Measurements from ENCODE around the gene DNAJB6. TPM values are rescaled to one million over a fixed set of nuclear protein-coding genes. Genes with fewer than 3 reads are reported as not detected.

Gene DNAJB6
- total RNA-seq, 1 experiment from 2014 or later, result 201 TPM

DNA sequence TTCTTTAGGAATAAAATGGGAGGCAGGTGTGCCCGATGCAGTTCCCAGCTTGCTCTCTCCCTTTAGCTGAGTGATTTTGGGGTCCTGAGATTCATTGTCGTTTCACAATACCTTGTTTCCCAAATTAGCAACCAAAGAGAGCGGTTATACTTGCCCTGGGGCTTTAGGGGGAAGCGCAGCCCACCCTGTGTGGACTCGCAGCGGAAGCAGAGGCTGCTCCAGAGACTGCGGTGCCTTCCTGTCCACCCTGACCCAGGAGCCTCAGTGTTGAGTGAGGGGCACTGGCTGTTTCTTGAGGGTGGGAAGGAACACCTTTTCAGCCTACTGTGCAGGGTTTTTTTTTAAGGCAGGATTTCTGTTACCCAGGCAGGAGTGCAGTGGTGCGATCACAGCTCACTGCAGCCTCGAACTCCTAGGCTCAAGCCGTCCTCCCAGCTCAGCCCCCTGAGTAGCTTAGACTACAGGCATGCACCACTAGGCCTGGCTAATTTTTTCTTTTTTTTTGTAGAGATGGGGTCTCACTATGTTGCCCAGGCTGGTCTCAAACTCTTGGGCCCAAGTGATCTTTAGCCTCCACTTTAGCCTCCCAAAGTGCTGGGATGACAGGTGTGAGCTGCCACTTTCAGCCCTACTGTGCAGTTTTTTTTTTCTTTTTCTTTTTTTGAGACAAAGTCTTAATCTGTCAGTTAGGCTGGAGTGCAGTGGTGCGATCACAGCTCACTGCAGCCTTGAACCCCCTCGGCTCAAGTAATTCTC lies 67.0 kb downstream of the DNAJB6 start:
- ATAC-seq (no peak), DNase-seq (ENCODE audit: low read depth, low spot score) (no peak)
- TF ChIP-seq POLR2AphosphoS5 (IDR thresholded peaks at IDR 0.05; ENCODE audit: low read depth, low read length) (no peak), SIN3A (IDR thresholded peaks at IDR 0.05; ENCODE audit: borderline replicate concordance, insufficient read depth, low read depth, low read length) (no peak), TCF7L2 (IDR thresholded peaks at IDR 0.05; ENCODE audit: low read depth, low read length) (no peak)
- TF ChIP-seq, protein P1, sequence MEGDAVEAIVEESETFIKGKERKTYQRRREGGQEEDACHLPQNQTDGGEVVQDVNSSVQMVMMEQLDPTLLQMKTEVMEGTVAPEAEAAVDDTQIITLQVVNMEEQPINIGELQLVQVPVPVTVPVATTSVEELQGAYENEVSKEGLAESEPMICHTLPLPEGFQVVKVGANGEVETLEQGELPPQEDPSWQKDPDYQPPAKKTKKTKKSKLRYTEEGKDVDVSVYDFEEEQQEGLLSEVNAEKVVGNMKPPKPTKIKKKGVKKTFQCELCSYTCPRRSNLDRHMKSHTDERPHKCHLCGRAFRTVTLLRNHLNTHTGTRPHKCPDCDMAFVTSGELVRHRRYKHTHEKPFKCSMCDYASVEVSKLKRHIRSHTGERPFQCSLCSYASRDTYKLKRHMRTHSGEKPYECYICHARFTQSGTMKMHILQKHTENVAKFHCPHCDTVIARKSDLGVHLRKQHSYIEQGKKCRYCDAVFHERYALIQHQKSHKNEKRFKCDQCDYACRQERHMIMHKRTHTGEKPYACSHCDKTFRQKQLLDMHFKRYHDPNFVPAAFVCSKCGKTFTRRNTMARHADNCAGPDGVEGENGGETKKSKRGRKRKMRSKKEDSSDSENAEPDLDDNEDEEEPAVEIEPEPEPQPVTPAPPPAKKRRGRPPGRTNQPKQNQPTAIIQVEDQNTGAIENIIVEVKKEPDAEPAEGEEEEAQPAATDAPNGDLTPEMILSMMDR (IDR thresholded peaks at IDR 0.05), result no peak
- TF ChIP-seq, protein P2, sequence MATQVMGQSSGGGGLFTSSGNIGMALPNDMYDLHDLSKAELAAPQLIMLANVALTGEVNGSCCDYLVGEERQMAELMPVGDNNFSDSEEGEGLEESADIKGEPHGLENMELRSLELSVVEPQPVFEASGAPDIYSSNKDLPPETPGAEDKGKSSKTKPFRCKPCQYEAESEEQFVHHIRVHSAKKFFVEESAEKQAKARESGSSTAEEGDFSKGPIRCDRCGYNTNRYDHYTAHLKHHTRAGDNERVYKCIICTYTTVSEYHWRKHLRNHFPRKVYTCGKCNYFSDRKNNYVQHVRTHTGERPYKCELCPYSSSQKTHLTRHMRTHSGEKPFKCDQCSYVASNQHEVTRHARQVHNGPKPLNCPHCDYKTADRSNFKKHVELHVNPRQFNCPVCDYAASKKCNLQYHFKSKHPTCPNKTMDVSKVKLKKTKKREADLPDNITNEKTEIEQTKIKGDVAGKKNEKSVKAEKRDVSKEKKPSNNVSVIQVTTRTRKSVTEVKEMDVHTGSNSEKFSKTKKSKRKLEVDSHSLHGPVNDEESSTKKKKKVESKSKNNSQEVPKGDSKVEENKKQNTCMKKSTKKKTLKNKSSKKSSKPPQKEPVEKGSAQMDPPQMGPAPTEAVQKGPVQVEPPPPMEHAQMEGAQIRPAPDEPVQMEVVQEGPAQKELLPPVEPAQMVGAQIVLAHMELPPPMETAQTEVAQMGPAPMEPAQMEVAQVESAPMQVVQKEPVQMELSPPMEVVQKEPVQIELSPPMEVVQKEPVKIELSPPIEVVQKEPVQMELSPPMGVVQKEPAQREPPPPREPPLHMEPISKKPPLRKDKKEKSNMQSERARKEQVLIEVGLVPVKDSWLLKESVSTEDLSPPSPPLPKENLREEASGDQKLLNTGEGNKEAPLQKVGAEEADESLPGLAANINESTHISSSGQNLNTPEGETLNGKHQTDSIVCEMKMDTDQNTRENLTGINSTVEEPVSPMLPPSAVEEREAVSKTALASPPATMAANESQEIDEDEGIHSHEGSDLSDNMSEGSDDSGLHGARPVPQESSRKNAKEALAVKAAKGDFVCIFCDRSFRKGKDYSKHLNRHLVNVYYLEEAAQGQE (IDR thresholded peaks at IDR 0.05; ENCODE audit: insufficient read depth in 1 of 2, low read depth in 2 of 2, low read length in 1 of 2), result no peak
- no TSS peak for BruUV-seq (replicated peaks)
- Histone ChIP-seq H3K27me3 (ENCODE audit: control insufficient read depth, insufficient read depth, low read length) (no peaks in the 10 kb centered on the region), H3K9me3 (ENCODE audit: control insufficient read depth, insufficient read depth, low read depth, low read length) (no peaks in the 10 kb centered on the region), H3K4me3 (ENCODE audit: low read depth in 2 of 2, low read length in 2 of 2) (no peak overlapping the region), H3K36me3 (ENCODE audit: control insufficient read depth, insufficient read depth, low read length) (peaks cover 2% of the 10 kb centered on the region; the same call in 1 of the 2 replicates), H3K4me1 (ENCODE audit: control insufficient read depth, insufficient read depth, low read length) (peaks cover 14% of the 10 kb centered on the region), H3K27ac (ENCODE audit: low read length) (no peak overlapping the region)
- ChIA-PET POLR2A (interaction anchor here (0.7 kb wide), 1 partner anchor 19 kb away, joined by 10 read pairs; no protein-coding TSS in a partner anchor), CTCF (interaction anchor here (0.7 kb wide), 1 partner anchor 56 kb away, joined by 8 read pairs; no protein-coding TSS in a partner anchor)
- in situ Hi-C loops (cut with HindIII; ENCODE audit: low pct_unique_long_range_greater_than_20kb, low sequenced_read_pairs) (no loop called here), intact Hi-C loops (cut with micrococcal nuclease; ENCODE audit: unreplicated experiment) (no loop called here)

DNA sequence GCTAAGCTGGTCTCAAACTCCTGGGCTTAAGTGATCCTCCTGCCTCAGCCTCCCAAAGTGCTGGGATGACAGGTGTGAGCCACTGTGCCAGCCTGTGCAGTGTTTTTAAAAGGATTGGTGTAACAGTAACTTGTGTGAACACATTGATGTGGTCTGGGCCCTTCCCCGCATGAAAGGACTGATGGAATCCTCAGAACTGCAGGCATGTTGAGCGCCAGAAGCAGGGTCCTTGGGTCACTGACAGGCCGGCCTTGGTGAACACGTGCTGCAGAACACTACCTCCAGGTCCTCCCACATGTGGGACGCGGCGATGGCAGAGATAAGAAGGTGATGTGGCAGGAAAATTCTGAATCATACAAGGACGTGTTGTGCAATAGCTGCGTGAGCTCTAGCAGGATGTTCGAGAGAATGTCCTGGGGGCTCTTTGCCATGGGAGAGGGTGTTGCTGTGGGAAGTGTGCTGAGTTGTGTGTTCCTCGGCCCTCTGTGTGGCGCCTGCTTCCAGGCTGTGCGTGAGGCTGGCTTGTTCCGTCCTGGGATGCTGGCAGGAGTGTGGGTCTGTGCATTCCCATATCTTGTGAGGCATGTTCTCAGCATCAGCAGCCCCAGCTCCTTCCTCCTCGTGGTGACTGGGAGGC lies 68.2 kb downstream of the DNAJB6 start:
- intact Hi-C loops (cut with micrococcal nuclease; ENCODE audit: unreplicated experiment) (no loop called here), in situ Hi-C loops (cut with HindIII; ENCODE audit: low pct_unique_long_range_greater_than_20kb, low sequenced_read_pairs) (no loop called here)
- ChIA-PET CTCF (interaction anchor here (0.6 to 0.8 kb wide), 4 partner anchors 10 to 1264 kb away, joined by 3 to 5 read pairs (median 3); no protein-coding TSS in a partner anchor), POLR2A (no interaction called here)
- no peaks in the 10 kb centered on the region for H3K27me3 ChIP-seq (ENCODE audit: control insufficient read depth, insufficient read depth, low read length)
- no peak overlapping the region for H3K27ac ChIP-seq (ENCODE audit: low read length)
- no peak for TF ChIP-seq SIN3A (IDR thresholded peaks at IDR 0.05; ENCODE audit: borderline replicate concordance, insufficient read depth, low read depth, low read length)
- TF ChIP-seq, protein P2 (IDR thresholded peaks at IDR 0.05; ENCODE audit: insufficient read depth in 1 of 2, low read depth in 2 of 2, low read length in 1 of 2), result no peak
- no peak for TF ChIP-seq POLR2AphosphoS5 (IDR thresholded peaks at IDR 0.05; ENCODE audit: low read depth, low read length)
- TF ChIP-seq TCF7L2 (IDR thresholded peaks at IDR 0.05; ENCODE audit: low read depth, low read length), result no peak
- TF ChIP-seq, protein P1 (IDR thresholded peaks at IDR 0.05), result no peak
- BruUV-seq (replicated peaks), result no TSS peak
- H3K4me3 ChIP-seq (ENCODE audit: low read depth in 2 of 2, low read length in 2 of 2), result no peak overlapping the region
- no peaks in the 10 kb centered on the region for H3K9me3 ChIP-seq (ENCODE audit: control insufficient read depth, insufficient read depth, low read depth, low read length)
- peaks cover 14% of the 10 kb centered on the region for H3K4me1 ChIP-seq (ENCODE audit: control insufficient read depth, insufficient read depth, low read length)
- ATAC-seq (peak; percentile 35), DNase-seq (ENCODE audit: low read depth, low spot score) (peak; percentile 24)
- H3K36me3 ChIP-seq (ENCODE audit: control insufficient read depth, insufficient read depth, low read length), result 0 out of 2 replicates have a peak, but pooled peaks cover 5% of the 10 kb centered on the region
